HepG2 (cell line): ENCODE data around the gene C1QTNF6. TPM values are rescaled to one million over a fixed set of nuclear protein-coding genes. Genes with fewer than 3 reads are reported as not detected.
A peak's percentile ranks its signal among the peaks of the same experiment; 100 is the strongest.

ENCODE experiments used
- ATRX ChIP-seq: sonication (generic); formaldehyde crosslinking; IDR thresholded peaks from 2 replicates; pipeline ENCODE4 v1.4.0; 2020; ENCODE audit warnings: missing genetic modification reagents, borderline replicate concordance
- CHD4 ChIP-seq: fragments of 200-600 bp; sonication (generic); IDR thresholded peaks from 2 replicates; pipeline ENCODE4 v1.7.0; 2017; ENCODE audit warnings: mild to moderate bottlenecking, low read length, borderline replicate concordance
- HNF4G ChIP-seq, 2 experiments: sonication (generic) in 1 of 2; formaldehyde crosslinking in 1 of 2; IDR thresholded peaks; 2 replicates each; pipeline versions ENCODE4 v1.4.0 to v1.6.1; 2011 to 2020; ENCODE audit warnings: borderline replicate concordance in 2 of 2, low read depth in 2 of 2, mild to moderate bottlenecking in 2 of 2, low read length in 1 of 2, missing genetic modification reagents in 1 of 2, moderate library complexity in 1 of 2
- MTA1 ChIP-seq: sonication (generic); formaldehyde crosslinking; IDR thresholded peaks from 2 replicates; pipeline ENCODE4 v1.4.0; 2020; ENCODE audit warnings: missing genetic modification reagents, mild to moderate bottlenecking, borderline replicate concordance
- MXD4 ChIP-seq: IDR thresholded peaks from 2 replicates; pipeline ENCODE4 v1.6.1; 2016; ENCODE audit warnings: mild to moderate bottlenecking, missing biosample characterization, missing genetic modification reagents
- RAD21 ChIP-seq: fragments of 450-650 bp; formaldehyde crosslinking; IDR thresholded peaks from 2 replicates; pipeline ENCODE4 v1.5.0; 2020; ENCODE audit warnings: mild to moderate bottlenecking
- RXRB ChIP-seq: IDR thresholded peaks from 2 replicates; pipeline ENCODE4 v1.6.1; 2016; ENCODE audit warnings: borderline replicate concordance, missing genetic modification reagents, missing compliant biosample characterization
- SMC3 ChIP-seq: IDR thresholded peaks from 2 replicates; pipeline ENCODE4 v1.6.1; 2011; ENCODE audit warnings: low read length, improper control_type of control experiment
- SOX6 ChIP-seq, 2 experiments: fragments of 450-650 bp in 1 of 2; sonication (generic) in 1 of 2; formaldehyde crosslinking in 1 of 2; IDR thresholded peaks; 2 replicates each; pipeline versions ENCODE4 v1.4.0 to v1.6.1; 2017 to 2020; ENCODE audit warnings: antibody characterized with exemption in 1 of 2, mild to moderate bottlenecking in 1 of 2, missing genetic modification reagents in 1 of 2
- ZNF121 ChIP-seq: sonication (generic); formaldehyde crosslinking; IDR thresholded peaks from 2 replicates; pipeline ENCODE4 v1.5.0; 2020; ENCODE audit warnings: mild to moderate bottlenecking, missing genetic modification reagents
- ZNF207 ChIP-seq: fragments of 450-650 bp; IDR thresholded peaks from 2 replicates; pipeline ENCODE4 v1.6.1; 2016; ENCODE audit warnings: antibody characterized with exemption, borderline replicate concordance
- polyA plus RNA-seq, 8 experiments: library from polyadenylated mRNA; depleted of rRNA in 3 of 8; stranded (reverse) in 7 of 8; unstranded in 1 of 8; fragments of >200 nt; fragmentation: Illumina TruSeq in 4 of 8; extraction: Trizol in 4 of 8; gene quantifications; 2 replicates each; pipeline versions ENCODE4 v1.2.1 to v1.2.3, GENCODE V29; 2011 to 2016; ENCODE audit warnings: low read depth in 4 of 8, missing spikeins in 1 of 8, mixed read lengths in 1 of 8; ENCODE audit not compliant: insufficient read depth in 1 of 8
- total RNA-seq, 5 experiments: library from RNA; depleted of rRNA; stranded (reverse); fragments of >200 nt; fragmentation: Illumina TruSeq; extraction: Trizol; gene quantifications; 2 replicates each; pipeline ENCODE4 v1.2.3, GENCODE V29; 2016; ENCODE audit warnings: low read depth in 1 of 5
- TF ChIP-seq, protein P1 (sequence below): sonication (generic); formaldehyde crosslinking; IDR thresholded peaks from 2 replicates; pipeline ENCODE4 v1.5.0; 2020; ENCODE audit warnings: mild to moderate bottlenecking, missing genetic modification reagents
- TF ChIP-seq, protein P2 (sequence below): sonication (generic); formaldehyde crosslinking; IDR thresholded peaks from 2 replicates; pipeline ENCODE4 v1.5.0; 2020; ENCODE audit warnings: mild to moderate bottlenecking, missing genetic modification reagents
- TF ChIP-seq, protein P3 (sequence below): sonication (generic); formaldehyde crosslinking; IDR thresholded peaks from 2 replicates; pipeline ENCODE4 v1.4.0; 2020; ENCODE audit warnings: mild to moderate bottlenecking, missing genetic modification reagents
- TF ChIP-seq, protein P4 (sequence below): sonication (generic); formaldehyde crosslinking; IDR thresholded peaks from 2 replicates; pipeline ENCODE4; 2020; ENCODE audit warnings: missing genetic modification reagents, mild to moderate bottlenecking, borderline replicate concordance
- TF ChIP-seq, protein P5 (sequence below): sonication (generic); formaldehyde crosslinking; IDR thresholded peaks from 2 replicates; pipeline ENCODE4 v1.4.0; 2020; ENCODE audit warnings: mild to moderate bottlenecking, missing genetic modification reagents
- TF ChIP-seq, protein P6 (sequence below): IDR thresholded peaks from 2 replicates; pipeline ENCODE4 v1.6.1; 2012; ENCODE audit warnings: inconsistent platforms

Gene C1QTNF6
- total and polyA plus RNA-seq, 2 of the 13 experiments (the other 11 are each of a cell fraction or from before 2014, with no cell fraction given): 2.7 to 6.9 TPM

DNA sequence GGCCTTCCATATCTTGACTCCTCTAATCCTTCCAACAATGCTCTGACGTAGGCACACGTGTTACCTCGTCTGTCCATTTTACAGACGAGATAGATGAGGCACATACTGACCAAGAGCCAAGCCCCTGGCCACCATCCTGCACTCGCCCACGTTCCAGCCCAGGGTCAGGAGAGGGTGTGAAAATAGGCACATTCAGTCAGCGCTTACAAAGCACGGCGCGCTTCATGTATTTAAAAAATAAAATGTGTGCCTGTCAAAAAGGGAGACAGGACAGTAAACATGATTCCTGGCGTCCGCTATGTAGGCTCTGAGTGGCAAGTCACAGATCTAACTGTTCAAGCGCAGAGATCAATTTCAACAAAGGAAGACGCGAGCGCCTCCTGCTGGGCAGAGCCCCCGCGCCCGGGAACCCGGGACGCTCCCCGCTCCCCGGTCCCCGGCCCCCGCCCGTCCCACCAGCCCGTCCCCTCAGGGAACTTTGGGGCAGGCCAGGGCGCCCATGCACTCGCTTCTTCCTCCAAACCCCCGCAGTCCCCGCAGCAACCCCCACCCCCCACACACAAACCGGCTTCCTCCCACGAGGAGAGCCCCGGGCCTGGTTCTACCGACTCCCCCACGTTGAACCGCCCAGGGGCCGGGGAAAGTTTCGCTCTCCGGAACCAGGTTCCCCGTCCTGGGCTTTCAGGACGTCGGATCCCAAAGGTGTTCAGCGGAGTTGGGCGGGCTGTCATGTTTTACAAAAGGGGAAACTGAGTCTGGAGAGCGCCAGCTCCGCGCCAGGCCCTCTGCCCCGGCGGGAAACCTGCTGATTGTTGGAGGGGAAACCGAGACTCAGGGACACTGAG, 10.4 kb upstream of the C1QTNF6 start (continued):
- TF ChIP-seq, protein P1, sequence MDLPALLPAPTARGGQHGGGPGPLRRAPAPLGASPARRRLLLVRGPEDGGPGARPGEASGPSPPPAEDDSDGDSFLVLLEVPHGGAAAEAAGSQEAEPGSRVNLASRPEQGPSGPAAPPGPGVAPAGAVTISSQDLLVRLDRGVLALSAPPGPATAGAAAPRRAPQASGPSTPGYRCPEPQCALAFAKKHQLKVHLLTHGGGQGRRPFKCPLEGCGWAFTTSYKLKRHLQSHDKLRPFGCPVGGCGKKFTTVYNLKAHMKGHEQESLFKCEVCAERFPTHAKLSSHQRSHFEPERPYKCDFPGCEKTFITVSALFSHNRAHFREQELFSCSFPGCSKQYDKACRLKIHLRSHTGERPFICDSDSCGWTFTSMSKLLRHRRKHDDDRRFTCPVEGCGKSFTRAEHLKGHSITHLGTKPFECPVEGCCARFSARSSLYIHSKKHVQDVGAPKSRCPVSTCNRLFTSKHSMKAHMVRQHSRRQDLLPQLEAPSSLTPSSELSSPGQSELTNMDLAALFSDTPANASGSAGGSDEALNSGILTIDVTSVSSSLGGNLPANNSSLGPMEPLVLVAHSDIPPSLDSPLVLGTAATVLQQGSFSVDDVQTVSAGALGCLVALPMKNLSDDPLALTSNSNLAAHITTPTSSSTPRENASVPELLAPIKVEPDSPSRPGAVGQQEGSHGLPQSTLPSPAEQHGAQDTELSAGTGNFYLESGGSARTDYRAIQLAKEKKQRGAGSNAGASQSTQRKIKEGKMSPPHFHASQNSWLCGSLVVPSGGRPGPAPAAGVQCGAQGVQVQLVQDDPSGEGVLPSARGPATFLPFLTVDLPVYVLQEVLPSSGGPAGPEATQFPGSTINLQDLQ (CRISPR knock-in tag): peak; percentile 54; the same call in 1 of the 2 replicates
- TF ChIP-seq ZNF121 (CRISPR knock-in tag) (peak; percentile 63; the same call in 1 of the 2 replicates), HNF4G (IDR thresholded peaks at IDR 0.05; ENCODE audit: borderline replicate concordance, low read depth, low read length) (peak; percentile 35; the same call in 1 of the 2 replicates), HNF4G (CRISPR knock-in tag; IDR thresholded peaks at IDR 0.05; ENCODE audit: borderline replicate concordance, low read depth) (no peak), MTA1 (CRISPR knock-in tag) (no peak), RXRB (0 out of 2 replicates have a peak, but pooled peaks have one; percentile 16), CHD4 (peak; percentile 93), MXD4 (CRISPR knock-in tag) (peak; percentile 24; the same call in 1 of the 2 replicates), ATRX (CRISPR knock-in tag) (no peak), RAD21 (peak; percentile 53; the same call in 1 of the 2 replicates), ZNF207 (no peak), SOX6 (IDR thresholded peaks at IDR 0.05) (no peak), SOX6 (CRISPR knock-in tag; IDR thresholded peaks at IDR 0.05) (no peak), SMC3 (peak; percentile 28; the same call in 1 of the 2 replicates)
- TF ChIP-seq, protein P2, sequence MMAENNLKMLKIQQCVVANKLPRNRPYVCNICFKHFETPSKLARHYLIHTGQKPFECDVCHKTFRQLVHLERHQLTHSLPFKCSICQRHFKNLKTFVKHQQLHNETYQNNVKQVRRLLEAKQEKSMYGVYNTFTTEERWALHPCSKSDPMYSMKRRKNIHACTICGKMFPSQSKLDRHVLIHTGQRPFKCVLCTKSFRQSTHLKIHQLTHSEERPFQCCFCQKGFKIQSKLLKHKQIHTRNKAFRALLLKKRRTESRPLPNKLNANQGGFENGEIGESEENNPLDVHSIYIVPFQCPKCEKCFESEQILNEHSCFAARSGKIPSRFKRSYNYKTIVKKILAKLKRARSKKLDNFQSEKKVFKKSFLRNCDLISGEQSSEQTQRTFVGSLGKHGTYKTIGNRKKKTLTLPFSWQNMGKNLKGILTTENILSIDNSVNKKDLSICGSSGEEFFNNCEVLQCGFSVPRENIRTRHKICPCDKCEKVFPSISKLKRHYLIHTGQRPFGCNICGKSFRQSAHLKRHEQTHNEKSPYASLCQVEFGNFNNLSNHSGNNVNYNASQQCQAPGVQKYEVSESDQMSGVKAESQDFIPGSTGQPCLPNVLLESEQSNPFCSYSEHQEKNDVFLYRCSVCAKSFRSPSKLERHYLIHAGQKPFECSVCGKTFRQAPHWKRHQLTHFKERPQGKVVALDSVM (CRISPR knock-in tag): no peak
- TF ChIP-seq, protein P3, sequence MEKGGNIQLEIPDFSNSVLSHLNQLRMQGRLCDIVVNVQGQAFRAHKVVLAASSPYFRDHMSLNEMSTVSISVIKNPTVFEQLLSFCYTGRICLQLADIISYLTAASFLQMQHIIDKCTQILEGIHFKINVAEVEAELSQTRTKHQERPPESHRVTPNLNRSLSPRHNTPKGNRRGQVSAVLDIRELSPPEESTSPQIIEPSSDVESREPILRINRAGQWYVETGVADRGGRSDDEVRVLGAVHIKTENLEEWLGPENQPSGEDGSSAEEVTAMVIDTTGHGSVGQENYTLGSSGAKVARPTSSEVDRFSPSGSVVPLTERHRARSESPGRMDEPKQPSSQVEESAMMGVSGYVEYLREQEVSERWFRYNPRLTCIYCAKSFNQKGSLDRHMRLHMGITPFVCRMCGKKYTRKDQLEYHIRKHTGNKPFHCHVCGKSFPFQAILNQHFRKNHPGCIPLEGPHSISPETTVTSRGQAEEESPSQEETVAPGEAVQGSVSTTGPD (CRISPR knock-in tag): no peak
- TF ChIP-seq, protein P4, sequence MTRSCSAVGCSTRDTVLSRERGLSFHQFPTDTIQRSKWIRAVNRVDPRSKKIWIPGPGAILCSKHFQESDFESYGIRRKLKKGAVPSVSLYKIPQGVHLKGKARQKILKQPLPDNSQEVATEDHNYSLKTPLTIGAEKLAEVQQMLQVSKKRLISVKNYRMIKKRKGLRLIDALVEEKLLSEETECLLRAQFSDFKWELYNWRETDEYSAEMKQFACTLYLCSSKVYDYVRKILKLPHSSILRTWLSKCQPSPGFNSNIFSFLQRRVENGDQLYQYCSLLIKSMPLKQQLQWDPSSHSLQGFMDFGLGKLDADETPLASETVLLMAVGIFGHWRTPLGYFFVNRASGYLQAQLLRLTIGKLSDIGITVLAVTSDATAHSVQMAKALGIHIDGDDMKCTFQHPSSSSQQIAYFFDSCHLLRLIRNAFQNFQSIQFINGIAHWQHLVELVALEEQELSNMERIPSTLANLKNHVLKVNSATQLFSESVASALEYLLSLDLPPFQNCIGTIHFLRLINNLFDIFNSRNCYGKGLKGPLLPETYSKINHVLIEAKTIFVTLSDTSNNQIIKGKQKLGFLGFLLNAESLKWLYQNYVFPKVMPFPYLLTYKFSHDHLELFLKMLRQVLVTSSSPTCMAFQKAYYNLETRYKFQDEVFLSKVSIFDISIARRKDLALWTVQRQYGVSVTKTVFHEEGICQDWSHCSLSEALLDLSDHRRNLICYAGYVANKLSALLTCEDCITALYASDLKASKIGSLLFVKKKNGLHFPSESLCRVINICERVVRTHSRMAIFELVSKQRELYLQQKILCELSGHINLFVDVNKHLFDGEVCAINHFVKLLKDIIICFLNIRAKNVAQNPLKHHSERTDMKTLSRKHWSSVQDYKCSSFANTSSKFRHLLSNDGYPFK: no peak
- TF ChIP-seq, protein P5, sequence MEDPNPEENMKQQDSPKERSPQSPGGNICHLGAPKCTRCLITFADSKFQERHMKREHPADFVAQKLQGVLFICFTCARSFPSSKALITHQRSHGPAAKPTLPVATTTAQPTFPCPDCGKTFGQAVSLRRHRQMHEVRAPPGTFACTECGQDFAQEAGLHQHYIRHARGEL: 0 out of 2 replicates have a peak, but pooled peaks have one; percentile 25
- TF ChIP-seq, protein P6, sequence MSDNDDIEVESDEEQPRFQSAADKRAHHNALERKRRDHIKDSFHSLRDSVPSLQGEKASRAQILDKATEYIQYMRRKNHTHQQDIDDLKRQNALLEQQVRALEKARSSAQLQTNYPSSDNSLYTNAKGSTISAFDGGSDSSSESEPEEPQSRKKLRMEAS: peak; percentile 47; the same call in 1 of the 2 replicates
